PFSK-1 (cell line): ENCODE measurements around the gene SUPV3L1.

Experiments
- FOXP2 ChIP-seq: optimal IDR thresholded peaks from 2 replicates; pipeline ENCODE3; 2011; ENCODE audit warnings: borderline replicate concordance, control low read depth, inconsistent platforms; ENCODE audit not compliant: insufficient read depth; ENCODE audit errors: extremely low read length, extremely low read depth
- POLR2AphosphoS5 ChIP-seq: IDR thresholded peaks from 2 replicates; pipeline ENCODE4 v1.6.1; 2012; ENCODE audit warnings: low read depth, mild to moderate bottlenecking, control low read depth, low read length, moderate library complexity
- REST ChIP-seq, 2 experiments: IDR thresholded peaks; 2 replicates each; pipeline versions ENCODE4 v1.6.1 to v1.8.0; 2011 to 2012; ENCODE audit warnings: low read depth in 2 of 2, low read length in 2 of 2, control low read depth in 1 of 2, inconsistent platforms in 1 of 2, mild to moderate bottlenecking in 1 of 2, moderate library complexity in 1 of 2; ENCODE audit not compliant: insufficient read depth in 1 of 2
- SIN3A ChIP-seq: IDR thresholded peaks from 2 replicates; pipeline ENCODE4 v1.6.1; 2012; ENCODE audit warnings: mild to moderate bottlenecking, low read length, moderate library complexity, borderline replicate concordance; ENCODE audit not compliant: insufficient read depth
- TAF1 ChIP-seq: IDR thresholded peaks from 2 replicates; pipeline ENCODE4 v1.6.1; 2012; ENCODE audit warnings: low read length, control low read depth, borderline replicate concordance; ENCODE audit not compliant: insufficient read depth

Gene SUPV3L1

DNA sequence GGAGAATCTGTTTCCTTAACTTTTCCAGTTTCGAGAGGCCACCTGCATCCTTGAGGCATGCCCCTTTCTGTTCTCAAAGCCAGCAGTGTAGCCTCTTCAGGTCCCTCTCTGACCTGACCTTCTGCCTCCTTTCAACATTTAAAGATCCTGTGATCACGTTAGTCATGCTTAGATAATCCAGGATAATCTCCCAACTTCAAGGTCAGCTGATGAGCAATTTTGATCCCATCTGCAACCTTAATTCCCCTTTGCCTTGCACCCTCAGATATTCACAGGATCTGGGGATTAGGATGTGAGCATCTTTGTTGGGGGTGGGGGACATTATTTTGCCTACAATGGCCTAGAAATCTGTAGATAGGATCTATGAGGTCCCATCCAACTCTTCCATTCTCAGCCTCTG is 48.1 kb downstream of the SUPV3L1 start:
- TF ChIP-seq POLR2AphosphoS5 (no peak), REST (IDR thresholded peaks at IDR 0.05; ENCODE audit: insufficient read depth in 1 of 2, low read depth in 2 of 2, low read length in 2 of 2) (no peak), SIN3A (no peak), TAF1 (no peak), FOXP2 (no peak)

DNA sequence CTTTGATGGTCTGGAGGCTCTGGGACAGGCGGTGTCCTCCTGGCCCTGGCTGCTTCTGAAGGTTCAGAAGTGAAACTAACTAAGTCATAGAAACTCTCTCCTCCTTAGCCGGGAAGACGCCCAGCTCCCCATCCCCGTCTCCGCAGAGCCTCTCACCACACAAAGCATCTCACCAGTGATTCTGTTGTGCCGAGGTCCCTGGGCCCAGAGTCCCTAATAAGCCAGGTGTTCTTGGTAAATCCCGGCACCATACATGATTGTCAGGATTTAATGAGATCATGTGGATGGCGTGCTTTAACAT is 49.5 kb downstream of the SUPV3L1 start:
- TF ChIP-seq REST (IDR thresholded peaks at IDR 0.05; ENCODE audit: insufficient read depth in 1 of 2, low read depth in 2 of 2, low read length in 2 of 2) (no peak), TAF1 (no peak), SIN3A (no peak), FOXP2 (no peak), POLR2AphosphoS5 (no peak)

GRCh38 chr10:69230128-69230527 is 50.1 kb downstream of the SUPV3L1 start:
- no peak for TF ChIP-seq FOXP2
- no peak for TF ChIP-seq SIN3A
- TF ChIP-seq REST (IDR thresholded peaks at IDR 0.05; ENCODE audit: insufficient read depth in 1 of 2, low read depth in 2 of 2, low read length in 2 of 2): no peak
- TF ChIP-seq TAF1: no peak
- TF ChIP-seq POLR2AphosphoS5: no peak

GRCh38 chr10:69232252-69232651 is 52.2 kb downstream of the SUPV3L1 start:
- TF ChIP-seq TAF1: no peak
- TF ChIP-seq POLR2AphosphoS5: no peak
- no peak for TF ChIP-seq FOXP2
- no peak for TF ChIP-seq SIN3A
- no peak for TF ChIP-seq REST (IDR thresholded peaks at IDR 0.05; ENCODE audit: insufficient read depth in 1 of 2, low read depth in 2 of 2, low read length in 2 of 2)
